Ishikawa (cell line): Measurements from ENCODE around the gene CACNA2D2.

Source experiments
- CEBPB ChIP-seq: IDR thresholded peaks from 2 replicates; pipeline ENCODE4 v1.6.1; 2012
- CREB1 ChIP-seq: IDR thresholded peaks from 2 replicates; pipeline ENCODE4 v1.6.1; 2012; ENCODE audit warnings: low read depth
- EGR1 ChIP-seq: IDR thresholded peaks from 2 replicates; pipeline ENCODE4 v1.6.1; 2012
- EP300 ChIP-seq: IDR thresholded peaks from 2 replicates; pipeline ENCODE4 v1.6.1; 2012; ENCODE audit warnings: borderline replicate concordance
- FOXM1 ChIP-seq: IDR thresholded peaks from 2 replicates; pipeline ENCODE4 v1.6.1; 2012; ENCODE audit warnings: low read depth, borderline replicate concordance
- NFIC ChIP-seq: IDR thresholded peaks from 2 replicates; pipeline ENCODE4 v1.6.1; 2012
- RAD21 ChIP-seq: IDR thresholded peaks from 2 replicates; pipeline ENCODE4 v1.6.1; 2012; ENCODE audit warnings: low read depth
- TAF1 ChIP-seq: IDR thresholded peaks from 2 replicates; pipeline ENCODE4 v1.6.1; 2012; ENCODE audit warnings: low read depth, mild to moderate bottlenecking
- TCF12 ChIP-seq: IDR thresholded peaks from 2 replicates; pipeline ENCODE4 v1.6.1; 2012; ENCODE audit warnings: low read depth
- TEAD4 ChIP-seq: IDR thresholded peaks from 2 replicates; pipeline ENCODE4 v1.6.1; 2012
- YY1 ChIP-seq: IDR thresholded peaks from 2 replicates; pipeline ENCODE4 v1.6.1; 2012; ENCODE audit warnings: low read depth
- ZBTB7A ChIP-seq: IDR thresholded peaks from 2 replicates; pipeline ENCODE4 v1.6.1; 2012; ENCODE audit warnings: low read depth
- TF ChIP-seq, protein P1 (sequence below): IDR thresholded peaks from 2 replicates; pipeline ENCODE4 v1.6.1; 2012
- TF ChIP-seq, protein P2 (sequence below): IDR thresholded peaks from 2 replicates; pipeline ENCODE4 v1.6.1; 2012; ENCODE audit warnings: low read depth, mild to moderate bottlenecking
- TF ChIP-seq, protein P3 (sequence below): IDR thresholded peaks from 2 replicates; pipeline ENCODE4 v1.6.1; 2012

The CACNA2D2 gene

DNA sequence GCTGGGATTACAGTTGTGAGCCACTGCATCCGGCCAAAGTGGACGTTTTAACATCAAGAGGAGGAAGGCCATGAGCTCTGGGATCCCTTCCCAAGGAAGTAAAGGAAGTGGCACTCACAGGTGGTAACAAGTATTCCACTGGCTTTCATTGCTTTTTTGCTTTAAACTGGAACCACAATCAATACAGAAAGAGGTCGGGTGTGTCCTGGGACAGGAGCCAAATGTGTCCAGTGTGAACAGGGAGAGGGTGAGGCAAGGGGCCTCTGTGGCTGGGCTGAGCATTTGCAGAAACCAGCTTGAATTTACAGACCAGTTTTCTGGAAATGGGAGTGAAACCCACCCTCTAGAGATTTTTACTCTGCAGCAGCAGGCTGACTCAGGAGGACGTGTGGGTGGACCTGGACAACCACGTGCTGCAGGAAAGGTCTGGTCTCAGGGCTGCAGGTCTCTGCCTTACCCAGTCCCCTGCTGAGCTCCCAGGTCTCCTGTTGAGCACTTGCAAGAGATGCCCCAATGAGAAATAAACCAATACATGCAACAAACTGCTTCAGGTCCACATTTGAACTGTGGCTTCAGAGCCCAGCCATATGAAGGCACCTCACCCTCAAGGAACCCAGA lies 101.3 kb downstream of the CACNA2D2 start:
- TF ChIP-seq CEBPB = no peak
- TF ChIP-seq, protein P1, sequence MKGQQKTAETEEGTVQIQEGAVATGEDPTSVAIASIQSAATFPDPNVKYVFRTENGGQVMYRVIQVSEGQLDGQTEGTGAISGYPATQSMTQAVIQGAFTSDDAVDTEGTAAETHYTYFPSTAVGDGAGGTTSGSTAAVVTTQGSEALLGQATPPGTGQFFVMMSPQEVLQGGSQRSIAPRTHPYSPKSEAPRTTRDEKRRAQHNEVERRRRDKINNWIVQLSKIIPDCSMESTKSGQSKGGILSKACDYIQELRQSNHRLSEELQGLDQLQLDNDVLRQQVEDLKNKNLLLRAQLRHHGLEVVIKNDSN = peak; percentile 26; the same call in 1 of the 2 replicates

DNA sequence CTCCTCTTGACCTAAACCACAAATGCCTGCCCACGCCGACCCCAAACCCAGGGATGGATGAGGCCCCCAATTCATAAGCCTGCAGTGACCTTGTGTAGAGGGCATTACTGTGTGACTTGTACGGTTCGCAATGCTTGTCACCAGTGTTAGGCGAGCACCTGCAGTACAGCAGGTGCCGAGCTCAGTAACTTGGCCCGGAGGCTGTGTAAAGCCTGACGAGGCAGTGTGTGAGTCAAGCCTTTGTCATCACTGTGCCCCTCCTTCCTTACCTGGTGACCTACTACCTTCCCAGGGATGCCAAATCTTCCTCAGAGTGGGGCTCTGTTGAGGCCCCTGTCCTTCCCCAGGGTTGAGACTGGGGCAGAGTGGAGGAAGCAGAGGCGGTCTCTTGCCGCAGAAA lies 106.9 kb downstream of the CACNA2D2 start:
- no peak for TF ChIP-seq RAD21
- TF ChIP-seq, protein P2, sequence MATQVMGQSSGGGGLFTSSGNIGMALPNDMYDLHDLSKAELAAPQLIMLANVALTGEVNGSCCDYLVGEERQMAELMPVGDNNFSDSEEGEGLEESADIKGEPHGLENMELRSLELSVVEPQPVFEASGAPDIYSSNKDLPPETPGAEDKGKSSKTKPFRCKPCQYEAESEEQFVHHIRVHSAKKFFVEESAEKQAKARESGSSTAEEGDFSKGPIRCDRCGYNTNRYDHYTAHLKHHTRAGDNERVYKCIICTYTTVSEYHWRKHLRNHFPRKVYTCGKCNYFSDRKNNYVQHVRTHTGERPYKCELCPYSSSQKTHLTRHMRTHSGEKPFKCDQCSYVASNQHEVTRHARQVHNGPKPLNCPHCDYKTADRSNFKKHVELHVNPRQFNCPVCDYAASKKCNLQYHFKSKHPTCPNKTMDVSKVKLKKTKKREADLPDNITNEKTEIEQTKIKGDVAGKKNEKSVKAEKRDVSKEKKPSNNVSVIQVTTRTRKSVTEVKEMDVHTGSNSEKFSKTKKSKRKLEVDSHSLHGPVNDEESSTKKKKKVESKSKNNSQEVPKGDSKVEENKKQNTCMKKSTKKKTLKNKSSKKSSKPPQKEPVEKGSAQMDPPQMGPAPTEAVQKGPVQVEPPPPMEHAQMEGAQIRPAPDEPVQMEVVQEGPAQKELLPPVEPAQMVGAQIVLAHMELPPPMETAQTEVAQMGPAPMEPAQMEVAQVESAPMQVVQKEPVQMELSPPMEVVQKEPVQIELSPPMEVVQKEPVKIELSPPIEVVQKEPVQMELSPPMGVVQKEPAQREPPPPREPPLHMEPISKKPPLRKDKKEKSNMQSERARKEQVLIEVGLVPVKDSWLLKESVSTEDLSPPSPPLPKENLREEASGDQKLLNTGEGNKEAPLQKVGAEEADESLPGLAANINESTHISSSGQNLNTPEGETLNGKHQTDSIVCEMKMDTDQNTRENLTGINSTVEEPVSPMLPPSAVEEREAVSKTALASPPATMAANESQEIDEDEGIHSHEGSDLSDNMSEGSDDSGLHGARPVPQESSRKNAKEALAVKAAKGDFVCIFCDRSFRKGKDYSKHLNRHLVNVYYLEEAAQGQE = no peak
- TF ChIP-seq YY1 = no peak
- no peak for TF ChIP-seq FOXM1
- no peak for TF ChIP-seq EP300
- no peak for TF ChIP-seq ZBTB7A
- no peak for TF ChIP-seq TAF1
- TF ChIP-seq, protein P1 = no peak
- TF ChIP-seq NFIC = no peak
- TF ChIP-seq TCF12 = no peak
- no peak for TF ChIP-seq TEAD4
- TF ChIP-seq EGR1 = no peak
- TF ChIP-seq CEBPB = no peak
- TF ChIP-seq CREB1 = no peak

DNA sequence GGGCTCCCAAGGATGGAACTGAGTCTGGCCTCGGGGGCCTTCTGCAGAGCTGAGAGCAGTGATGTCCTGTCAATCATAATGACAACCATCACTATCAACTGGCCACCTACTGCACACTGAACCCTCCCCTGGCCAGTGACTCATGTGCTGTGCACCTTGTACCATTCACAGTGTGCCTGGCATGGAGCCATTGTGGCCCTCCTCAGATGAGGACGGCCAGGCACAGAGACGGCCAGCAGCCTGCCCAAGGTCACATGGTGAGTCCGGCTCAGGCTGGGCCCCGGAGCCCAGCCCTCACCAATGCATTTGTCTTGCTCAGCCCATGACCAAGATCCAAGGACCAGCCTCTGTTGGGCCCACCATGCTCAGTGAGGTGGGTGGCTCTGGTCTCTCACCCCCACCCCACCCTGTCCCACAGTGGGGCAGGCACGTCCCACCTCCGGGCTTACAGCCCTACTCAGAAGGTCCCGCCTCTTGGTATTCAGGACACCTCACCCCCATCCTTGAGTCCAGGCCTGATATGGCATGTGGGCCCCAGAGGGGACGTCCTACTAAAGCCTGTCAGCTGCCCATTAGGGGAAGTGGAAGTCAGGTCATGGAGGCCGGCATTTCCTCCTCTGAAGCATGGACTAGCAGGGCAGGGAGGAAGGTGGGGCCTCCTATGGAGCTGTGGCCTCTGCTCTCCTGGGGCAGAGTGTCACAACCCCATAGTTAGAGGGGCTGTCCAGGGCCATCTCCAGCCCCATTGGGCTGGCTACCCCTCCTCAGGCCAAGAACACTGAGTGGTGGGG lies 108.2 kb downstream of the CACNA2D2 start:
- TF ChIP-seq CREB1 (no peak), YY1 (no peak), CEBPB (no peak), EP300 (no peak), TEAD4 (no peak)
- TF ChIP-seq, protein P1 = no peak

DNA sequence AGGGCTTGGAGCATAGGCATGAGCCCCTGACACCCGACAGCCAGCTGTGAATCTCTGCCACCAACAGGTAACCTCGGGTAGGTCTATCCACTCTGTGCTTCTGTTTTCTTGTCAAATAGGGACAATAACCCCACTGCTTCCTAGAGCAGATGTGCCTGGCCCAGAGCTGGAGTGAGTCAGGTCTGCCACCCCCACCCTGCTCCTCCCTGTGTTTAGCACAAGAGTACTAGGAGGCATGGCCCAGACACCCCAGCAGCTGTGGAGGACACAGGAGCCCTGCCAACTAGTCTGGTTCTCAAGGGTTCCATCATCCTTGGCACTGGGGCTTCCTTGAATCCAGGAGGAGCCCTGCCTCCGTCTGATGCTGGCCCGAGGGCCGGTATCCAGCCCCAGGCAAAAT lies 110.4 kb downstream of the CACNA2D2 start:
- TF ChIP-seq YY1 (no peak), TAF1 (no peak), CEBPB (no peak), TEAD4 (no peak), TCF12 (no peak), EGR1 (no peak), ZBTB7A (no peak), NFIC (no peak), EP300 (no peak), RAD21 (no peak), FOXM1 (no peak), CREB1 (no peak)
- TF ChIP-seq, protein P3, sequence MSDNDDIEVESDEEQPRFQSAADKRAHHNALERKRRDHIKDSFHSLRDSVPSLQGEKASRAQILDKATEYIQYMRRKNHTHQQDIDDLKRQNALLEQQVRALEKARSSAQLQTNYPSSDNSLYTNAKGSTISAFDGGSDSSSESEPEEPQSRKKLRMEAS = no peak
- TF ChIP-seq, protein P1 = no peak
- TF ChIP-seq, protein P2 = no peak

DNA sequence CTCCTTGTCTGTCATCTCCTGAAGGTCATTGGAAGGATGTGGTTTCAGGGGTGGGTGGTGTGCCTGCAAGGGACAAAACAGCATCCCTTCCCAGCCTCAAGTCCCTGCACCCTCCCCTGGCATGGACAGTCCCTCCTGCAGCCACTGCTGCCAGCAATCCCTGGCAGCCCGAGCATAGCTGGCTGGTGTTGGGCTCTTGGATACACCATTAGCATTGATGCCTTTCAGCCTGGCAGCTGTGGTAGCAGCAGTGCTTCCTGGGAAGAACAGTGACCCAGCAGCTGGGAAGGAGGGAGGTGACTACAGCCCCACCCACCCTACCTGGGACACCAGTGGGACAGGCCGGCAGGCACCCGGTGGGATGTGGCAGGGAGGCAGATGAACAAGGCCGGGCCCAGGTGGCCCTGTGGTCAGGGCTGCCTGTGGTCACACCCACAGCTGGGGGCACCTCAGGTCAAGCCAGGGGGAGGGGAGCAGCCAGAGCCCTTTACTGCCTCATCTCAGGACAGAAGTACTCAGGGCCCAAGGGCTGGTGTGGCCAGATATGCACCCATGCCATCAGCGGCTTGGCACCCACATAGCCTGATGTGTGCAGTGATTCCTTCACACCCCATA lies 111.2 kb downstream of the CACNA2D2 start:
- TF ChIP-seq TCF12 = no peak
- TF ChIP-seq TEAD4 = no peak
- TF ChIP-seq CREB1 = no peak
- TF ChIP-seq NFIC = no peak
- no peak for TF ChIP-seq EP300
- no peak for TF ChIP-seq ZBTB7A
- no peak for TF ChIP-seq RAD21
- no peak for TF ChIP-seq EGR1
- TF ChIP-seq, protein P1 = no peak
